Neuronal stem cell (in vitro differentiated cells): ENCODE data around the gene C12orf76.

Source experiments
- DNase-seq: peaks from one replicate; pipeline ENCODE4 v3.0.0-alpha.2; 2013; ENCODE audit warnings: low spot score
- H2AFZ ChIP-seq: one replicate; pipeline ENCODE4 v1.6.1; 2013; ENCODE audit warnings: mild to moderate bottlenecking, low read length, inconsistent platforms
- H2AK5ac ChIP-seq: 2 replicates; pipeline ENCODE4 v1.6.1; 2013; ENCODE audit warnings: low read depth, mild to moderate bottlenecking, inconsistent platforms, low read length, moderate library complexity, mixed read lengths
- H2BK120ac ChIP-seq: 2 replicates; pipeline ENCODE4 v1.6.1; 2013; ENCODE audit warnings: low read depth, mild to moderate bottlenecking, inconsistent platforms, low read length, moderate library complexity, mixed read lengths
- H2BK12ac ChIP-seq: one replicate; pipeline ENCODE4 v1.6.1; 2013; ENCODE audit warnings: low read length, inconsistent platforms
- H2BK15ac ChIP-seq: 2 replicates; pipeline ENCODE4 v1.6.1; 2013; ENCODE audit warnings: mild to moderate bottlenecking, low read length, inconsistent platforms, mixed read lengths
- H2BK5ac ChIP-seq: one replicate; pipeline ENCODE4 v1.6.1; 2013; ENCODE audit warnings: inconsistent platforms, mild to moderate bottlenecking, low read length, moderate library complexity
- H3K14ac ChIP-seq: one replicate; pipeline ENCODE4 v1.6.1; 2013; ENCODE audit warnings: low read length, inconsistent platforms
- H3K18ac ChIP-seq: 2 replicates; pipeline ENCODE4 v1.6.1; 2013; ENCODE audit warnings: low read length, inconsistent platforms
- H3K23ac ChIP-seq: 2 replicates; pipeline ENCODE4 v1.6.1; 2013; ENCODE audit warnings: low read depth, mild to moderate bottlenecking, mixed read lengths, low read length, inconsistent platforms; ENCODE audit not compliant: poor library complexity
- H3K27ac ChIP-seq: replicated peaks from 3 replicates; pipeline ENCODE4 v1.5.1; 2013; ENCODE audit warnings: low read length, inconsistent platforms
- H3K27me3 ChIP-seq, 3 experiments: 2 replicates each; pipeline ENCODE4 v1.6.1; 2013; ENCODE audit warnings: low read length in 3 of 3, mild to moderate bottlenecking in 2 of 3, inconsistent platforms in 1 of 3, low read depth in 1 of 3, mixed read lengths in 1 of 3, moderate library complexity in 1 of 3; ENCODE audit not compliant: control insufficient read depth in 3 of 3, insufficient read depth in 3 of 3
- H3K36me3 ChIP-seq, 2 donors: replicated peaks in 1 of 2; 2 replicates each; pipeline ENCODE4 v1.6.1; 2013; ENCODE audit warnings: low read length in 2 of 2; ENCODE audit not compliant: control insufficient read depth in 2 of 2, insufficient read depth in 2 of 2
- H3K4ac ChIP-seq: 2 replicates; pipeline ENCODE4 v1.6.1; 2013; ENCODE audit warnings: inconsistent platforms, mild to moderate bottlenecking, low read length, moderate library complexity
- H3K4me1 ChIP-seq, 2 donors: 1 replicate in 1 of 2; 2 replicates in 1 of 2; pipeline ENCODE4 v1.6.1; 2013; ENCODE audit warnings: low read length in 2 of 2, low read depth in 1 of 2; ENCODE audit not compliant: control insufficient read depth in 2 of 2, insufficient read depth in 1 of 2
- H3K4me2 ChIP-seq: one replicate; pipeline ENCODE4 v1.6.1; 2013; ENCODE audit warnings: mild to moderate bottlenecking, low read length, inconsistent platforms; ENCODE audit not compliant: insufficient read depth, poor library complexity, severe bottlenecking
- H3K4me3 ChIP-seq, 2 donors: 2 replicates each; pipeline ENCODE4 v1.5.1; 2013; ENCODE audit warnings: low read length in 2 of 2, mild to moderate bottlenecking in 2 of 2, inconsistent platforms in 1 of 2, moderate library complexity in 1 of 2
- H3K79me1 ChIP-seq: one replicate; pipeline ENCODE4 v1.6.1; 2013; ENCODE audit warnings: low read depth, mild to moderate bottlenecking, inconsistent platforms, low read length, moderate library complexity
- H3K9ac ChIP-seq: one replicate; pipeline ENCODE4 v1.6.1; 2013; ENCODE audit warnings: mild to moderate bottlenecking, low read depth, low read length, inconsistent platforms; ENCODE audit not compliant: poor library complexity
- H3K9me3 ChIP-seq, 2 donors: replicated peaks in 1 of 2; 2 replicates each; pipeline versions ENCODE3 to v1.6.1; 2013; ENCODE audit warnings: low read length in 2 of 2, mild to moderate bottlenecking in 2 of 2, inconsistent platforms in 1 of 2, low read depth in 1 of 2, mixed read lengths in 1 of 2, moderate library complexity in 1 of 2; ENCODE audit not compliant: control insufficient read depth in 2 of 2, insufficient read depth in 1 of 2
- H4K8ac ChIP-seq: one replicate; pipeline ENCODE4 v1.6.1; 2013; ENCODE audit warnings: low read depth, mild to moderate bottlenecking, inconsistent platforms, low read length, moderate library complexity
- H4K91ac ChIP-seq: one replicate; pipeline ENCODE4 v1.6.1; 2013; ENCODE audit warnings: low read length, low read depth, mild to moderate bottlenecking, inconsistent platforms; ENCODE audit not compliant: poor library complexity
- WGBS, 2 donors: extraction: QIAGEN DNeasy Blood & Tissue Kit; methylation state at CpG; one replicate each; pipeline ENCODE4 v1.1.7; 2013; ENCODE audit warnings: missing lambda C conversion rate in 2 of 2, mixed read lengths in 1 of 2; ENCODE audit not compliant: insufficient read length in 2 of 2, insufficient replicate concordance in 1 of 2; ENCODE audit errors: extremely low coverage in 2 of 2; 5-methylcytosine and 5-hydroxymethylcytosine counted together

The C12orf76 gene

DNA sequence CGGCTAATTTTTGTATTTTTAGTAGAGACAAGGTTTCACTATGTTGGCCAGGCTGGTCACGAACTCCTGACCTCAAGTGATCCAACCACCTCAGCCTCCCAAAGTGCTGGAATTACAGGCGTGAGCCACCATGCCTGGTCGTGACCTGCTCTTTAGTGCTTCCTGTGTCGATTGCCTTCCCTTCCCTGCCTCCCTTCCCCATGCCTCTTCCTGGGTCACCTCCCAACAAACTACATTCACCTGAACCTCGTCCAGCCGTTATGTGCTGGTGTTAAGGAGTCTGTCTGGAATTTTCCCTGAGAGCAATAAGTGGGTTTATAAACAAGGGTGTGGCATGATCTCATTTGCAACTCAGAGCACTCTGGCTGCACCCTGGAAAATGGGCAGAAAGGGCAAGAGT lies 32.1 kb upstream of the C12orf76 start:
- Histone ChIP-seq H3K36me3 (no peaks in the 10 kb centered on the region), H3K18ac (no peak overlapping the region), H3K27me3 (peaks cover 0 to 2% (median 0%) of the 10 kb centered on the region in 3 experiments), H4K8ac (no peak overlapping the region), H2BK15ac (no peak overlapping the region), H2BK120ac (no peak overlapping the region), H3K4me3 (no peak overlapping the region), H3K4me1 (no peaks in the 10 kb centered on the region), H3K79me1 (no peaks in the 10 kb centered on the region), H3K23ac (peak overlapping the region; percentile 13), H3K4me2 (no peak overlapping the region), H4K91ac (no peak overlapping the region), H3K27ac (no peak overlapping the region), H3K9ac (no peak overlapping the region), H2BK12ac (no peak overlapping the region), H2BK5ac (no peak overlapping the region), H3K4ac (no peak overlapping the region), H3K14ac (no peak overlapping the region), H3K9me3 (no peaks in the 10 kb centered on the region), H2AK5ac (no peak overlapping the region), H2AFZ (no peak overlapping the region)
- no peak for DNase-seq
- no CpG with 5 or more reads among the region's 7 CpGs for WGBS, 2 donors

DNA sequence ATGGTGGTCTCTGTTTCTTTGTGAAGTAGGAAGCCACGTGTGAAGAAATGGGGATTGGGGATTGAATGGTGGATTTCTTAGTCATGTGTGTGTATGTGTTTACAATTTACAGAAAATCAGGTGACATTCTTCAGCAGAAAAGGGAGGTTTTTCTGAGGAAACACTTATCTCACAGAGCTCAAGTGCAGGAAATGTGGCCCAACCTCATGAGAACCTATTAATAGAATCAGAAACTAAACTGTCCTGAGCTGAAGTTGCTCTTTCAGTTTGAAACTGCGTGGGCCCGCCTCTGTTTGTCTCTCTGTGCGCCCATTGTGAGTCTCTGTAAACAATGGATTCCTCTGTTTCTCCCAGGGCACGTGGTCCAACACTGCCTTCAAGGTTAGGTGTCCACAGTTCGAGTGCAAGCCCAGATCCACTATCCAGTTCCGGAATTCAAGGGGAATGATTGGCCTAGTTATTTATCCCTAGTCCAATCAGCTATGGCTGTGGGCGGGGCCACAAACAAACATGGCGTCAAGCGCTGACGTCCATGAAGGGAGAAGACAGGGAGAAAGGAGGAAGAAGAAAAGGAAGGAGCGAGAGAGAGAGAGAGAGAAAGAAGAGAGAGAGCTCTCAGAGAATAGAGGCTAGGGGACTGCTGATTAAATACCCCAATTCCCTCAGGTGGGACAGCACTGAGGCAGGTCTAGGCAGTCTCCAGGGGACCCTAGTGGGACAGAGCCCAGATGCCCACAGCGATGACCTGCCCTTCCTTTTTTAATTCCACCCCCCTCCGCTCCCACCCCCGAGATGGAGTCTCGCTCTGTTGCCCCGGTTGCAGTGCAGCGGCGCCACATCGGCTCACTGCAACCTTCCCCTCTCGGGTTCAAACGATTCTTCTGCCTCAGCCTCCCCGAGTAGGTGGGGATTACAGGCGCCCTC lies 31.4 kb upstream of the C12orf76 start:
- no peak overlapping the region for H3K18ac ChIP-seq
- H3K79me1 ChIP-seq: no peaks in the 10 kb centered on the region
- H2BK15ac ChIP-seq: no peak overlapping the region
- H2BK12ac ChIP-seq: no peak overlapping the region
- no peak overlapping the region for H4K8ac ChIP-seq
- H2AFZ ChIP-seq: peak overlapping the region; percentile 67
- no peak overlapping the region for H3K14ac ChIP-seq
- WGBS, 2 donors: 100% methylated on average over 1 of the region's 24 CpGs; no CpG with 5 or more reads in 1 of the 2 donors
- peaks cover 0 to 2% (median 0%) of the 10 kb centered on the region in 3 experiments for H3K27me3 ChIP-seq
- H3K4ac ChIP-seq: no peak overlapping the region
- no peak overlapping the region for H3K27ac ChIP-seq
- H3K9ac ChIP-seq: no peak overlapping the region
- H3K36me3 ChIP-seq: no peaks in the 10 kb centered on the region
- no peak overlapping the region for H4K91ac ChIP-seq
- peak overlapping the region; percentile 13 for H3K23ac ChIP-seq
- no peaks in the 10 kb centered on the region for H3K4me1 ChIP-seq
- no peaks in the 10 kb centered on the region for H3K9me3 ChIP-seq
- no peak overlapping the region for H2BK120ac ChIP-seq
- no peak overlapping the region for H2AK5ac ChIP-seq
- no peak overlapping the region for H3K4me2 ChIP-seq
- H3K4me3 ChIP-seq: no peak overlapping the region
- no peak overlapping the region for H2BK5ac ChIP-seq
- no peak for DNase-seq

DNA sequence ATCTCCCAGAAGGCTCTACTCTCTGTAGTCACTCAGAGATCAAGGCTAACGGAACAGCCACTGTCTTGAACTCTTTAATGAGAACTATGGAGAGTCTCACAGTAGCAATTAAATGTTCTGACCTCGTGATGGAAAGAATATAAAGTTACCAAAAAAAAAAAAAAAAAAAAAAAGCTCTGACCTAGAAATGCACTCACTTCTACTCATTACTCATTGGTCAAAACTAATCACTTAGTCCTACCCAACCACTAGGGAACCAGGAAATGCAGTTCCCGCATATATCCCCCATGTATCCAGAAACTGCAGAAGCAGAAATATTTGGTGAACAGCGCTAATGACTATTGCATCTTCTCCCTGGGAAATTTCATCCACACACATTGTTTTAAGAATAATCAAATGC lies 29.5 kb upstream of the C12orf76 start:
- Histone ChIP-seq H3K79me1 (no peaks in the 10 kb centered on the region), H2BK120ac (no peak overlapping the region), H3K36me3 (no peaks in the 10 kb centered on the region), H3K9ac (no peak overlapping the region), H2AK5ac (no peak overlapping the region), H3K18ac (no peak overlapping the region), H2BK5ac (no peak overlapping the region), H3K27me3 (peaks cover 0 to 3% (median 0%) of the 10 kb centered on the region in 3 experiments), H3K4me1 (peaks cover 0 to 1% of the 10 kb centered on the region in 2 donors), H3K4me3 (no peak overlapping the region), H2BK15ac (no peak overlapping the region), H3K27ac (no peak overlapping the region), H3K4me2 (no peak overlapping the region), H3K14ac (no peak overlapping the region), H4K91ac (no peak overlapping the region), H2AFZ (no peak overlapping the region), H4K8ac (no peak overlapping the region), H3K23ac (no peak overlapping the region), H3K9me3 (no peaks in the 10 kb centered on the region), H3K4ac (no peak overlapping the region), H2BK12ac (no peak overlapping the region)
- DNase-seq: no peak
- WGBS, 2 donors: no CpG with 5 or more reads among the region's 4 CpGs

- DNase-seq: no peak
- no peak overlapping the region for H3K23ac ChIP-seq
- no peaks in the 10 kb centered on the region for H3K36me3 ChIP-seq
- no peak overlapping the region for H3K18ac ChIP-seq
- WGBS, 2 donors: no CpG with 5 or more reads among the region's 1 CpG
- H4K8ac ChIP-seq: no peak overlapping the region
- no peak overlapping the region for H2BK5ac ChIP-seq
- no peaks in the 10 kb centered on the region for H3K9me3 ChIP-seq
- no peak overlapping the region for H2BK12ac ChIP-seq
- H3K27me3 ChIP-seq: peaks cover 0 to 3% (median 0%) of the 10 kb centered on the region in 3 experiments
- H3K27ac ChIP-seq: no peak overlapping the region
- no peak overlapping the region for H3K9ac ChIP-seq
- no peak overlapping the region for H4K91ac ChIP-seq
- no peaks in the 10 kb centered on the region for H3K79me1 ChIP-seq
- H2BK15ac ChIP-seq: no peak overlapping the region
- H3K4me1 ChIP-seq: peaks cover 0 to 1% of the 10 kb centered on the region in 2 donors
- H2BK120ac ChIP-seq: no peak overlapping the region
- no peak overlapping the region for H3K14ac ChIP-seq
- H3K4ac ChIP-seq: no peak overlapping the region
- H2AFZ ChIP-seq: no peak overlapping the region
- no peak overlapping the region for H2AK5ac ChIP-seq
- no peak overlapping the region for H3K4me3 ChIP-seq
- H3K4me2 ChIP-seq: no peak overlapping the region
Observed at GRCh38 chr12:110075880-110076279, 27.6 kb upstream of the C12orf76 start.
